Activated naive CD4-positive, alpha-beta T cell (primary cell): ENCODE data around the gene OOSP4A.
"Not testable (repeated sequence)": the region's sequence is repeated elsewhere in the genome, so short reads cannot be mapped to it uniquely, and the experiment has no call there.

ENCODE experiments used
- DNase-seq, 4 experiments: peaks; one replicate each; lab custom pipeline; 2025; lab: John Stamatoyannopoulos, UW

The OOSP4A gene

GRCh38 chr11:59981106-59981770 is 17.4 kb downstream of the OOSP4A start:
- DNase-seq: no peak

- not testable (repeated sequence) for DNase-seq
Measured at GRCh38 chr11:59982037-59982436, 18.2 kb downstream of the OOSP4A start.

GRCh38 chr11:59983212-59983611 is 19.4 kb downstream of the OOSP4A start:
- no peak for DNase-seq

GRCh38 chr11:59984368-59984767 is 20.5 kb downstream of the OOSP4A start:
- DNase-seq: no peak

GRCh38 chr11:59990421-59990820 is 26.6 kb downstream of the OOSP4A start:
- no peak for DNase-seq

- no peak for DNase-seq
Measured at GRCh38 chr11:59992425-59992824, 28.6 kb downstream of the OOSP4A start.

GRCh38 chr11:59997800-59998199 is 34.0 kb downstream of the OOSP4A start:
- no peak for DNase-seq

- no peak for DNase-seq
Measured at GRCh38 chr11:59999691-60000090, 35.9 kb downstream of the OOSP4A start.

GRCh38 chr11:60003729-60004128 is 39.9 kb downstream of the OOSP4A start:
- DNase-seq: no peak

GRCh38 chr11:60005360-60005759 is 41.5 kb downstream of the OOSP4A start:
- no peak for DNase-seq

- no peak for DNase-seq
Measured at GRCh38 chr11:60016881-60017280, 53.0 kb downstream of the OOSP4A start, which contains the start of gene OOSP4B. OOSP4B (plus strand) TSS chr11:60017181.

GRCh38 chr11:60018058-60018457 is 54.2 kb downstream of the OOSP4A start:
- no peak for DNase-seq
